Esophagus muscularis mucosa (tissue), 4 donors: ENCODE results near the gene EIF6. TPM values are rescaled to one million over a fixed set of nuclear protein-coding genes. Genes with fewer than 3 reads are reported as not detected.

Experiments used
- DNase-seq: peaks from one replicate; pipeline ENCODE4 v3.0.0-alpha.2; 2017; ENCODE audit errors: extremely low spot score
- H3K27ac ChIP-seq, 4 donors: fragments of 200-600 bp; sonication (generic); replicated peaks in 1 of 4; 1 replicate in 3 of 4; 2 replicates in 1 of 4; pipeline ENCODE4 v1.5.1; 2016 to 2019; ENCODE audit warnings: mild to moderate bottlenecking in 1 of 4
- H3K27me3 ChIP-seq, 4 donors: fragments of 200-600 bp; sonication (generic); one replicate each; pipeline versions ENCODE4 v1.5.1 to v1.6.0; 2016 to 2019
- H3K36me3 ChIP-seq, 4 donors: fragments of 200-600 bp; sonication (generic); one replicate each; pipeline ENCODE4 v1.5.1; 2016 to 2019
- H3K4me1 ChIP-seq, 4 donors: fragments of 200-600 bp; sonication (generic); one replicate each; pipeline ENCODE4 v1.5.1; 2016 to 2019
- H3K4me3 ChIP-seq, 4 donors: fragments of 200-600 bp; sonication (generic); 1 replicate in 2 of 4; 2 replicates in 2 of 4; pipeline ENCODE4 v1.5.1; 2016 to 2019; ENCODE audit warnings: mild to moderate bottlenecking in 4 of 4, moderate library complexity in 1 of 4
- H3K9me3 ChIP-seq, 4 donors: fragments of 200-600 bp; sonication (generic); 1 replicate in 3 of 4; 2 replicates in 1 of 4; pipeline ENCODE4 v1.5.1; 2016 to 2019
- CTCF ChIP-seq, 3 experiments: fragments of 200-600 bp in 2 of 3; fragments of 450-650 bp in 1 of 3; sonication (generic) in 2 of 3; IDR thresholded peaks; one replicate each; pipeline ENCODE4 v1.5.1; 2017 to 2019; ENCODE audit warnings: antibody characterized with exemption in 3 of 3, mild to moderate bottlenecking in 2 of 3, moderate library complexity in 1 of 3
- EP300 ChIP-seq: sonication (generic); formaldehyde crosslinking; IDR thresholded peaks from one replicate; pipeline ENCODE4 v1.6.1; 2017; ENCODE audit warnings: antibody characterized with exemption
- POLR2A ChIP-seq: fragments of 450-650 bp; IDR thresholded peaks from one replicate; pipeline ENCODE4 v1.6.1; 2017; ENCODE audit warnings: antibody characterized with exemption, moderate library complexity, mild to moderate bottlenecking, low read depth
- POLR2AphosphoS5 ChIP-seq, 2 donors: sonication (generic); formaldehyde crosslinking; IDR thresholded peaks; one replicate each; pipeline ENCODE4 v1.6.1; 2017; ENCODE audit warnings: antibody characterized with exemption in 2 of 2
- WGBS: methylation state at CpG from one replicate; pipeline ENCODE4 v1.1.5; 2018; 5-methylcytosine and 5-hydroxymethylcytosine counted together
- intact Hi-C: fragments of 100-400 bp; cut with DNase I; formaldehyde crosslinking; loops from one replicate; pipeline ENCODE4 v1.15.1; 2023
- total RNA-seq, 4 donors: library from RNA; depleted of rRNA; stranded (reverse); fragments of >200 nt; gene quantifications; one replicate each; pipeline versions ENCODE4 v1.1.0 to v1.2.1, GENCODE V29; 2016

Gene EIF6
- total RNA-seq, 4 donors from 2014 or later = 47.8 to 106 (median 85.0) TPM

DNA sequence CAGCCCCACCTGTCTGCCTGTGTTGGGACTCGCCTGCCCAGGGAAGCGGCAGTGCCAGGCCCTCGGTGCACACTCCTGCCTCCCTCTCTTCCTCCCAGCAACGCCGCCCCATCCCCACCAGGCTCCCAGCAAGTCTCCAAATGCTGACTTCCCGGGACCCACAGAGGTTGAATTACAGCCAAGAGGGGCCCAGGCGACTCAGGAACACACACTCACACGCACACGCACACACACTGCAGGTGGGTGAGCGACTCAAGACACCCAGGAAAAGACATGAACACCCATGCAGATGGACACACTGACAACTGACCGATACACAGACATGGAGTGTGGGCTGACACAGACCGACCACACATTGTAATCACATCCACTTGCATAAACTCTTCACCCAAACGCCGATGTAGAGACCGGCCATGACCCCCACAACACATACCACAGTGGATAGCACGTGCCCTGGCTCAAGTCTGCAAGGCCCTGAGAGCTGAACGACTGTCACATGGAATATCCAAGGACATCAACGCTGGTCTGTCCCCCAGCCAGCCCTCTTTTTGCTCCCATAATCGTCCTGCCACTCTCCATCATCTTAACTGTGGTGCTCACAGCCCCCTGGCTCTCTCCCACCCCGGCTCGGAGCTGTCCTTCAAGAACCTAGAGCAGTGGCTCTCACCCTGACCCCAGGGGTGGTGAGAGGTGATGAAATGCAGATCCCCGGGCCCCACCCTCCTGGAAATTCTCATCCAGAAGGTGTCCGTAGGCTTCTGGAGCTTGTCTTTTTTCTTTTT is 8.1 kb upstream of the EIF6 start:
- 77% methylated on average over 23 of the region's 23 CpGs for WGBS
- no peaks in the 10 kb centered on the region for H3K36me3 ChIP-seq
- peaks cover 0 to 44% (median 0%) of the 10 kb centered on the region in 4 donors for H3K27me3 ChIP-seq
- no peak overlapping the region for H3K27ac ChIP-seq
- no peak overlapping the region for H3K4me3 ChIP-seq
- H3K9me3 ChIP-seq = no peaks in the 10 kb centered on the region
- TF ChIP-seq EP300 (no peak), POLR2AphosphoS5 (IDR thresholded peaks at IDR 0.05) (no peak), POLR2A (no peak), CTCF (IDR thresholded peaks at IDR 0.05) (no peak)
- intact Hi-C loops = no loop called here
- no peak for DNase-seq
- H3K4me1 ChIP-seq = no peaks in the 10 kb centered on the region

DNA sequence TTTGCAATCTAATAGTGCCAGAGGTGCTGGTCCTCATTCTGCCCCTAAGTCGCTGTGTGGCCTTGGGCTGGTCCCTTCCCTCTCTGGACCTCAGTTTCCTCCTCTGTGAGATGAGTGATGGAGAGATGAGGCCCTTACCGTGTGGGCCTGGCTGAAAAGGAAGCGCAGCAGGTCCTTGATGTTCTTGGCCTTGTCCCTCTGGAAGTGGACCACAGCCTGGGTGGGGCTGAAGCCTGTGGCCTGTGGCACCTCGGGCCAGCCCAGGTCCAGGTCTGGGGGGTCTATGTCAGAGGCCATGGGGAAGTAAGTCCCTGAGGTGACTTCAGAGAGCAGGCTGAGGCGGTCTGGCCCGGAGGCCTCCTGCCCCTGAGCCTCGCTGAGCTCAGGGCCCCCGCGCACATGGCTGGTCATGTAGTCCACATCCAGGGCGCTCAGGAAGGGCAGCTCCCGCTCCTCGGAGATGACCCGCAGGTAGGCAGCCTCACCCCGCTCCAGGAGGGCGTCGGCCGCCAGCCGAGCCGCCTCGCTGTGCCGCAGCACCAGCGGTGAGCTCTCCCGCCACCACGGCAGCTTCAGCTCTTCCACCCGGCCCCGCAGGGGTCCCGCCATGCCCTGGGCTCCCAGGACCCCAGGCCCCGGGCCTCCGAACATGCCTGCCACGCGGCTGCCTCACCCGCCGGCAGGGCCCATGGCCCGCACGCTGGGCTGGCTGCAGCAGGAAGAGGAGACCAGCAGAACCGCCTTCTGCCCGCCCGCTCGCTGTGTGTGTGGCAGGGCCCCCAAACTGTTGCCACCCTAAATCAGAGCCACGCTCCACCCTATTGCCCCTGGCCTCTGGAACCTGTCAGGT is 7.3 kb upstream of the EIF6 start, which contains the start of gene FAM83C:
FAM83C (minus strand) TSS at position 772 of the 850 bp plus-strand sequence; CDS start at position 651, 121 bp downstream.
- Histone ChIP-seq H3K9me3 (no peaks in the 10 kb centered on the region), H3K36me3 (no peaks in the 10 kb centered on the region), H3K27me3 (peaks cover 0 to 37% (median 0%) of the 10 kb centered on the region in 4 donors), H3K27ac (no peak within 1 kb of the TSS), H3K4me3 (no peak within 1 kb of the TSS), H3K4me1 (no peaks in the 10 kb centered on the region)
- intact Hi-C loops = no loop called here
- TF ChIP-seq CTCF (IDR thresholded peaks at IDR 0.05) (no peak), POLR2A (no peak), EP300 (no peak), POLR2AphosphoS5 (IDR thresholded peaks at IDR 0.05) (no peak)
- no peak for DNase-seq
- 85% methylated on average over 16 of the region's 40 CpGs for WGBS

DNA sequence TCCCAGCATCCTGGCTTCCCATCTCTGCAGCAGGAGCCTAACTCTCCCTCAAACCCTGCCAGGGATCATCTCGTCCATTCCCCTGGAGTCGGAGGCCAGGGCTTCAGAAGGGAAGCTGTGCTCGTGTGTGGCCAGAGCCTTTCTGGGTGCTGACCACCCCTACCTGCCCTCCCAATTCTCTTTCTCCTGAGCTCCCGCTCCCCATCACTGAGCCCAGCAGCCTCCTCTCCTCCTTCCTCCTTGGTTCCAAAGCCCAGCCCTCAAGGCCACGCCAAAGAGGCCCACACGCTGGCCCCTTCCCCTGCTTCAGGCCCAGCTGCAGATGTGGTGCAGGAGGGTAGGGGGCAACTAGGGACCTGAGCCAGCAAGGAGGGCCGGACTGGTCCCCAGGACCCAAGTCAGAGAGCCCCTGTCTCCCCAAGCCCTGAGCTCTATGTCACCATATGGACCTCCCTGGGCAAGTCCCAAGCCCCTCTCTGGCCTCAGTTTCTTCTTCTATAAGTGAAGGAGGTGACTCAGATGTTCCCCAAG is 6.4 kb upstream of the EIF6 start:
- DNase-seq = no peak
- WGBS = 79% methylated on average over 7 of the region's 7 CpGs
- Histone ChIP-seq H3K9me3 (no peaks in the 10 kb centered on the region), H3K4me1 (no peaks in the 10 kb centered on the region), H3K36me3 (no peaks in the 10 kb centered on the region), H3K27me3 (peaks cover 0 to 28% (median 0%) of the 10 kb centered on the region in 4 donors), H3K27ac (no peak overlapping the region), H3K4me3 (no peak overlapping the region)
- TF ChIP-seq CTCF (IDR thresholded peaks at IDR 0.05) = no peak
- TF ChIP-seq EP300 = no peak
- TF ChIP-seq POLR2AphosphoS5 (IDR thresholded peaks at IDR 0.05) = no peak
- no peak for TF ChIP-seq POLR2A
- intact Hi-C loops = no loop called here

- no peak overlapping the region for H3K4me3 ChIP-seq
- TF ChIP-seq CTCF (IDR thresholded peaks at IDR 0.05) = no peak
- no peak for TF ChIP-seq POLR2AphosphoS5 (IDR thresholded peaks at IDR 0.05)
- no peak for TF ChIP-seq POLR2A
- no peak for TF ChIP-seq EP300
- H3K27me3 ChIP-seq = peaks cover 0 to 27% (median 0%) of the 10 kb centered on the region in 4 donors
- H3K27ac ChIP-seq = no peak overlapping the region
- 69% methylated on average over 6 of the region's 7 CpGs for whole genome bisulfite sequencing
- H3K4me1 ChIP-seq = peaks cover 0 to 3% (median 1%) of the 10 kb centered on the region in 4 donors
- no peaks in the 10 kb centered on the region for H3K9me3 ChIP-seq
- H3K36me3 ChIP-seq = no peaks in the 10 kb centered on the region
- intact Hi-C loops = no loop called here
- no peak for DNase-seq
Observed at GRCh38 chr20:35290186-35290886, 5.8 kb upstream of the EIF6 start.
